ENCODE results near the gene UTP18.

UTP18 gene

GRCh38 chr17:51335883-51336822, 75.8 kb downstream of the UTP18 start:
- DNase-seq: no peak

GRCh38 chr17:51341457-51341856, 81.1 kb downstream of the UTP18 start:
- DNase-seq: no peak

- no peak for DNase-seq
Observed at GRCh38 chr17:51342257-51342656, 81.9 kb downstream of the UTP18 start.

GRCh38 chr17:51344532-51344931, 84.2 kb downstream of the UTP18 start:
- no peak for DNase-seq

- DNase-seq: no peak
Observed at GRCh38 chr17:51346218-51346982, 86.1 kb downstream of the UTP18 start.
